Trophoblast cell (in vitro differentiated cells and primary cell): ENCODE measurements around the gene PSMF1.

Source experiments
- DNase-seq, 2 donors: peaks; one replicate each; pipeline ENCODE4 v3.0.0-alpha.2; 2016
- H2AFZ ChIP-seq: 2 replicates; pipeline ENCODE4 v1.6.1; 2013; ENCODE audit warnings: low read length, moderate library complexity, mild to moderate bottlenecking; ENCODE audit not compliant: insufficient read depth, poor library complexity
- H2AK5ac ChIP-seq: 2 replicates; pipeline ENCODE4 v1.6.1; 2013; ENCODE audit warnings: mild to moderate bottlenecking, low read length
- H2BK120ac ChIP-seq: 2 replicates; pipeline ENCODE4 v1.6.1; 2013; ENCODE audit warnings: low read length, mild to moderate bottlenecking, moderate library complexity; ENCODE audit not compliant: insufficient read depth, poor library complexity
- H2BK12ac ChIP-seq: 2 replicates; pipeline ENCODE4 v1.6.1; 2013; ENCODE audit warnings: mild to moderate bottlenecking, low read length, moderate library complexity
- H2BK5ac ChIP-seq: 2 replicates; pipeline ENCODE4 v1.6.1; 2013; ENCODE audit warnings: low read length, low read depth, moderate library complexity, mild to moderate bottlenecking; ENCODE audit not compliant: poor library complexity
- H3K14ac ChIP-seq: 2 replicates; pipeline ENCODE4 v1.6.1; 2013; ENCODE audit warnings: mild to moderate bottlenecking, low read length
- H3K18ac ChIP-seq: 2 replicates; pipeline ENCODE4 v1.6.1; 2013; ENCODE audit warnings: mild to moderate bottlenecking, low read length
- H3K23ac ChIP-seq: 2 replicates; pipeline ENCODE4 v1.6.1; 2013; ENCODE audit warnings: low read length
- H3K27ac ChIP-seq: 2 replicates; pipeline ENCODE4 v1.5.1; 2013; ENCODE audit warnings: low read depth, mild to moderate bottlenecking, inconsistent platforms, low read length, moderate library complexity
- H3K27me3 ChIP-seq: 2 replicates; pipeline ENCODE4 v1.6.1; 2013; ENCODE audit warnings: inconsistent platforms, mild to moderate bottlenecking, low read length, moderate library complexity; ENCODE audit not compliant: insufficient read depth
- H3K36me3 ChIP-seq, 2 experiments: 1 replicate in 1 of 2; 2 replicates in 1 of 2; pipeline ENCODE4 v1.6.1; 2013; ENCODE audit warnings: low read length in 2 of 2, mild to moderate bottlenecking in 2 of 2, moderate library complexity in 1 of 2; ENCODE audit not compliant: insufficient read depth in 2 of 2, control insufficient read depth in 1 of 2
- H3K4ac ChIP-seq: 2 replicates; pipeline ENCODE4 v1.6.1; 2013; ENCODE audit warnings: low read depth, mild to moderate bottlenecking, low read length, moderate library complexity
- H3K4me1 ChIP-seq, 2 experiments: 1 replicate in 1 of 2; 2 replicates in 1 of 2; pipeline ENCODE4 v1.6.1; 2013; ENCODE audit warnings: low read length in 2 of 2, mild to moderate bottlenecking in 2 of 2, moderate library complexity in 1 of 2; ENCODE audit not compliant: insufficient read depth in 2 of 2, control insufficient read depth in 1 of 2
- H3K4me2 ChIP-seq: 2 replicates; pipeline ENCODE4 v1.6.1; 2013; ENCODE audit warnings: inconsistent platforms, mild to moderate bottlenecking, low read length, moderate library complexity
- H3K4me3 ChIP-seq: 2 replicates; pipeline ENCODE4 v1.5.1; 2013; ENCODE audit warnings: mild to moderate bottlenecking, low read depth, low read length, inconsistent platforms
- H3K79me1 ChIP-seq: one replicate; pipeline ENCODE4 v1.6.1; 2013; ENCODE audit warnings: low read length
- H3K79me2 ChIP-seq: 2 replicates; pipeline ENCODE4 v1.6.1; 2013; ENCODE audit warnings: low read length, mild to moderate bottlenecking; ENCODE audit not compliant: control insufficient read depth, insufficient read depth, poor library complexity
- H3K9ac ChIP-seq: 2 replicates; pipeline ENCODE4 v1.6.1; 2013; ENCODE audit warnings: mild to moderate bottlenecking, low read length
- H3K9me3 ChIP-seq: 2 replicates; pipeline ENCODE4 v1.6.1; 2013; ENCODE audit warnings: low read depth, mild to moderate bottlenecking, control low read depth, inconsistent platforms, low read length; ENCODE audit not compliant: insufficient read depth
- H4K12ac ChIP-seq: 2 replicates; pipeline ENCODE4 v1.6.1; 2013; ENCODE audit warnings: low read depth, mild to moderate bottlenecking, low read length, moderate library complexity
- H4K8ac ChIP-seq: 2 replicates; pipeline ENCODE4 v1.6.1; 2013; ENCODE audit warnings: low read depth, mild to moderate bottlenecking, low read length, moderate library complexity
- H4K91ac ChIP-seq: one replicate; pipeline ENCODE4 v1.6.1; 2013; ENCODE audit warnings: low read depth, mild to moderate bottlenecking, low read length, moderate library complexity
- WGBS: extraction: QIAGEN DNeasy Blood & Tissue Kit; methylation state at CpG from one replicate; pipeline ENCODE4 v1.1.7; 2013; ENCODE audit warnings: missing lambda C conversion rate; ENCODE audit not compliant: insufficient read length, insufficient coverage; ENCODE audit errors: extremely low coverage; 5-methylcytosine and 5-hydroxymethylcytosine counted together

The PSMF1 gene

DNA sequence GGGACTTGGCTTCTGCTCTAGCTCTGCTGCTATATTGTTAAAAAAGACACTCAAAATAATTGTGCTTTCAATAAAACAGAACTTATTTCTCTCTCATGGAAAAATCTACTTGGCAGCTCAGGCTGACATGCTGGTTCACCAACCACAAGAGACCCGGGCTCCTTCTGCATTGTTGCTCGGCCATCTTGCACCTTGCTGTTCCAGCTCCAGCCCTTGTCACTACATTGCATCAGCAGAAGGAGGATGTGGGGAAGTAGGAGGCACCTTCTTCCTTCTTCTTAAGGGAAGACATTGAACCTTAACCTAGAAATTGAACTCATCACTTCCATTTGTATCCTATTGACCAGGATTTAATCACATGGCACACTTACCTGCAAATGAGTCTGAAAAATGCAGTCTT lies 78.2 kb downstream of the PSMF1 start:
- H3K27ac ChIP-seq: no peak overlapping the region
- no peak overlapping the region for H2BK12ac ChIP-seq
- no peaks in the 10 kb centered on the region for H3K9me3 ChIP-seq
- H4K91ac ChIP-seq: no peak overlapping the region
- no peak overlapping the region for H3K4me2 ChIP-seq
- no peaks in the 10 kb centered on the region for H3K79me2 ChIP-seq
- no peak overlapping the region for H2BK120ac ChIP-seq
- H4K12ac ChIP-seq: no peak overlapping the region
- H3K9ac ChIP-seq: no peak overlapping the region
- H3K4ac ChIP-seq: no peak overlapping the region
- no peak overlapping the region for H2AK5ac ChIP-seq
- H3K23ac ChIP-seq: no peak overlapping the region
- DNase-seq: no peak
- H3K4me3 ChIP-seq: no peak overlapping the region
- no peaks in the 10 kb centered on the region for H3K4me1 ChIP-seq
- no peaks in the 10 kb centered on the region for H3K27me3 ChIP-seq
- WGBS: no CpG with 5 or more reads among the region's 2 CpGs
- no peaks in the 10 kb centered on the region for H3K36me3 ChIP-seq
- no peaks in the 10 kb centered on the region for H3K79me1 ChIP-seq
- no peak overlapping the region for H3K14ac ChIP-seq
- no peak overlapping the region for H3K18ac ChIP-seq
- H2BK5ac ChIP-seq: no peak overlapping the region
- H2AFZ ChIP-seq: no peak overlapping the region
- H4K8ac ChIP-seq: no peak overlapping the region

- H2AFZ ChIP-seq: no peak overlapping the region
- H4K91ac ChIP-seq: no peak overlapping the region
- H3K18ac ChIP-seq: no peak overlapping the region
- no CpG with 5 or more reads among the region's 7 CpGs for WGBS
- H2BK12ac ChIP-seq: no peak overlapping the region
- no peak overlapping the region for H4K12ac ChIP-seq
- no peak overlapping the region for H2BK120ac ChIP-seq
- no peak for DNase-seq
- H3K79me1 ChIP-seq: no peaks in the 10 kb centered on the region
- no peaks in the 10 kb centered on the region for H3K36me3 ChIP-seq
- no peaks in the 10 kb centered on the region for H3K4me1 ChIP-seq
- no peak overlapping the region for H3K23ac ChIP-seq
- H3K4ac ChIP-seq: no peak overlapping the region
- H3K27ac ChIP-seq: no peak overlapping the region
- H3K14ac ChIP-seq: no peak overlapping the region
- no peaks in the 10 kb centered on the region for H3K9me3 ChIP-seq
- H3K27me3 ChIP-seq: no peaks in the 10 kb centered on the region
- H3K4me2 ChIP-seq: no peak overlapping the region
- H2AK5ac ChIP-seq: no peak overlapping the region
- peak overlapping the region; percentile 69 for H3K9ac ChIP-seq
- no peaks in the 10 kb centered on the region for H3K79me2 ChIP-seq
- H4K8ac ChIP-seq: no peak overlapping the region
- H3K4me3 ChIP-seq: no peak overlapping the region
- no peak overlapping the region for H2BK5ac ChIP-seq
Observed at GRCh38 chr20:1197801-1198200, 79.4 kb downstream of the PSMF1 start.

- H3K4me3 ChIP-seq: no peak overlapping the region
- H3K36me3 ChIP-seq: no peaks in the 10 kb centered on the region
- no peaks in the 10 kb centered on the region for H3K27me3 ChIP-seq
- no peak overlapping the region for H3K18ac ChIP-seq
- no peak overlapping the region for H3K9ac ChIP-seq
- WGBS: no CpG with 5 or more reads among the region's 5 CpGs
- H3K14ac ChIP-seq: no peak overlapping the region
- no peak overlapping the region for H3K4me2 ChIP-seq
- no peak overlapping the region for H3K23ac ChIP-seq
- H3K79me2 ChIP-seq: no peaks in the 10 kb centered on the region
- no peaks in the 10 kb centered on the region for H3K4me1 ChIP-seq
- H2AK5ac ChIP-seq: no peak overlapping the region
- no peak overlapping the region for H2BK120ac ChIP-seq
- H3K9me3 ChIP-seq: no peaks in the 10 kb centered on the region
- H4K91ac ChIP-seq: no peak overlapping the region
- no peak overlapping the region for H4K8ac ChIP-seq
- no peak overlapping the region for H3K4ac ChIP-seq
- no peak overlapping the region for H4K12ac ChIP-seq
- no peak overlapping the region for H2AFZ ChIP-seq
- H2BK5ac ChIP-seq: no peak overlapping the region
- no peak overlapping the region for H3K27ac ChIP-seq
- no peak for DNase-seq
- no peaks in the 10 kb centered on the region for H3K79me1 ChIP-seq
- no peak overlapping the region for H2BK12ac ChIP-seq
Observed at GRCh38 chr20:1198751-1199150, 80.3 kb downstream of the PSMF1 start.

GRCh38 chr20:1199212-1199873 lies 80.9 kb downstream of the PSMF1 start:
- Histone ChIP-seq H2BK5ac (no peak overlapping the region), H3K14ac (no peak overlapping the region), H3K4me3 (no peak overlapping the region), H3K36me3 (no peaks in the 10 kb centered on the region), H2BK120ac (no peak overlapping the region), H2AK5ac (no peak overlapping the region), H3K18ac (no peak overlapping the region), H3K79me1 (no peaks in the 10 kb centered on the region), H3K4ac (no peak overlapping the region), H3K27ac (no peak overlapping the region), H3K4me2 (no peak overlapping the region), H3K9ac (no peak overlapping the region), H3K27me3 (no peaks in the 10 kb centered on the region), H3K4me1 (no peaks in the 10 kb centered on the region), H3K79me2 (no peaks in the 10 kb centered on the region), H2AFZ (no peak overlapping the region), H4K91ac (no peak overlapping the region), H4K8ac (no peak overlapping the region), H3K9me3 (no peaks in the 10 kb centered on the region), H3K23ac (no peak overlapping the region), H2BK12ac (no peak overlapping the region), H4K12ac (no peak overlapping the region)
- WGBS: no CpG with 5 or more reads among the region's 7 CpGs
- no peak for DNase-seq
